GM23248 (cell line): ENCODE measurements around the gene TTI1. TPM values are rescaled to one million over a fixed set of nuclear protein-coding genes. Genes with fewer than 3 reads are reported as not detected.

ENCODE experiments used
- DNase-seq: peaks from one replicate; pipeline ENCODE4 v3.0.0-alpha.2; 2015
- H2AFZ ChIP-seq: fragments of 200-600 bp; sonication (generic); 2 replicates; pipeline ENCODE4 v1.6.1; 2016; ENCODE audit warnings: antibody characterized with exemption
- H3F3A ChIP-seq: fragments of 200-600 bp; sonication (generic); 2 replicates; pipeline ENCODE4 v1.6.1; 2016; ENCODE audit warnings: mild to moderate bottlenecking, antibody characterized with exemption, mixed run types; ENCODE audit not compliant: insufficient read depth
- H3K27ac ChIP-seq: fragments of 200-600 bp; sonication (generic); 2 replicates; pipeline ENCODE4 v1.5.1; 2016; ENCODE audit warnings: mild to moderate bottlenecking
- H3K27me3 ChIP-seq: fragments of 200-600 bp; sonication (generic); replicated peaks from 2 replicates; pipeline ENCODE4 v1.6.1; 2016; ENCODE audit warnings: mild to moderate bottlenecking; ENCODE audit not compliant: insufficient read depth
- H3K36me3 ChIP-seq: fragments of 200-600 bp; sonication (generic); 2 replicates; pipeline ENCODE4 v1.6.1; 2016; ENCODE audit warnings: low read depth, mild to moderate bottlenecking
- H3K4me1 ChIP-seq: fragments of 200-600 bp; sonication (generic); 2 replicates; pipeline ENCODE4 v1.6.1; 2016; ENCODE audit warnings: mild to moderate bottlenecking; ENCODE audit not compliant: insufficient read depth
- H3K4me2 ChIP-seq: fragments of 200-600 bp; sonication (generic); one replicate; pipeline ENCODE4 v1.6.1; 2016; ENCODE audit warnings: mild to moderate bottlenecking; ENCODE audit not compliant: unreplicated experiment
- H3K4me3 ChIP-seq: fragments of 200-600 bp; sonication (generic); 2 replicates; pipeline ENCODE4 v1.5.1; 2016; ENCODE audit warnings: mild to moderate bottlenecking
- H3K79me2 ChIP-seq: fragments of 200-600 bp; sonication (generic); 2 replicates; pipeline ENCODE4 v1.6.1; 2016; ENCODE audit warnings: mild to moderate bottlenecking; ENCODE audit not compliant: insufficient read depth
- H3K9ac ChIP-seq: fragments of 200-600 bp; sonication (generic); 2 replicates; pipeline ENCODE4 v1.6.1; 2016; ENCODE audit warnings: mild to moderate bottlenecking
- H3K9me2 ChIP-seq: fragments of 200-600 bp; sonication (generic); 2 replicates; pipeline ENCODE4 v1.6.1; 2016; ENCODE audit warnings: mixed run types, mild to moderate bottlenecking, moderate library complexity; ENCODE audit not compliant: insufficient read depth
- H3K9me3 ChIP-seq: fragments of 200-600 bp; sonication (generic); one replicate; pipeline ENCODE4 v1.6.1; 2017; ENCODE audit warnings: low read depth
- H4K20me1 ChIP-seq: fragments of 200-600 bp; sonication (generic); 2 replicates; pipeline ENCODE4 v1.6.0; 2016; ENCODE audit not compliant: insufficient read depth
- EZH2 ChIP-seq: fragments of 200-600 bp; sonication (generic); IDR thresholded peaks from 2 replicates; pipeline ENCODE4 v1.6.1; 2018; ENCODE audit warnings: antibody characterized with exemption, mild to moderate bottlenecking; ENCODE audit not compliant: insufficient read depth, poor library complexity, severe bottlenecking
- EZH2phosphoT487 ChIP-seq: fragments of 200-600 bp; sonication (generic); IDR thresholded peaks from 2 replicates; pipeline ENCODE4 v1.6.1; 2018; ENCODE audit warnings: antibody characterized with exemption, moderate library complexity, mild to moderate bottlenecking, low read depth; ENCODE audit not compliant: insufficient read depth
- WGBS, 2 experiments: methylation state at CpG; one replicate each; pipeline ENCODE4 v1.1.6; 2015 to 2017; ENCODE audit warnings: low lambda C conversion rate in 2 of 2, low coverage in 1 of 2; ENCODE audit errors: missing lambda C conversion rate in 2 of 2; 5-methylcytosine and 5-hydroxymethylcytosine counted together
- in situ Hi-C: fragments of 300-500 bp; cut with MboI; formaldehyde crosslinking; loops from 2 replicates; pipeline ENCODE4 v1.15.0; 2020
- polyA plus RNA-seq: library from polyadenylated mRNA; unstranded; fragments of >200 nt; fragmentation: Nextera tagmentation; extraction: Ambion mirVana; gene quantifications from 2 replicates; pipeline ENCODE4 v1.2.1, GENCODE V29; 2016
- total RNA-seq: library from RNA; depleted of rRNA; stranded (reverse); fragments of >200 nt; shearing (Covaris generic); gene quantifications from 2 replicates; pipeline ENCODE4 v1.2.3, GENCODE V29; 2014

The TTI1 gene
- total and polyA plus RNA-seq, 2 experiments from 2014 or later: 12.1 to 12.2 TPM

DNA sequence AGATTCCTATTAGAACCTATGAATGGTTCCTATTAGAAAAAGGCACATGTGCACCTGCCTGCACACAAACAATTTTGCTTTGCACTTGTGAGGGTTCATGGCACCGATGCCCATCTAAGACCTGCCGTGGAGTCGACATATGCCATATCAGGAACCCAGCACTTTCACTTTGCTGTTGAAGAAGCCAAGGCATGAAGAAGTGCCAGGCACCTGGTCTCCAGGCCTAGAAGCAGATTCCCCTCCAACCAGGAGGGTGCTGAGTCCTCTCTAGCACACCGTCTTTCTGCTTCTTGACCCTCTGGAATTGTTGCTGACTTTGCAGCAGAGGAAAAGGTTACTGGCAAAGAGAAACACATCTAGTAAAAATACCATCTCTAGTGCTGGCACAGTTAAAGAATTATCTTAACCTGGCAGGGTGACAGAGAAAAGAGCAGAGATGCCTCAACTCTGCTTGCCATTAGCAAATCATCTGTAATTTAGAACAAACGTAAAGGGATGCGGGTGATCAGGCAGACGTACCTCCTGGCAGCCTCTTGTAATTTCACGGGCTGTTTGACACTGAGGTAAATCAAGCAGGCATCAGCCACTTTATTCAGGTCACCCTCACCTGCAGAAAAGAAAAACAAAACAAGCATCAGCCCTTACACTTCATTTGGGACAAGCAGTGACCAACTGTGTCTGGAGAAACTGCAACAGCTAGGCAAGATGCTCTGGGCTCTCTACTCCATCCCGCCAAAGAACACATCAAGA lies 37.2 kb downstream of the TTI1 start:
- Histone ChIP-seq H3K9me3 (no peaks in the 10 kb centered on the region), H3K4me2 (no peak overlapping the region), H3K36me3 (peaks cover 11% of the 10 kb centered on the region; the same call in 1 of the 2 replicates), H3K4me1 (peaks cover 23% of the 10 kb centered on the region), H3K4me3 (no peak overlapping the region), H3K27me3 (no peaks in the 10 kb centered on the region), H3F3A (peaks cover 24% of the 10 kb centered on the region), H2AFZ (no peak overlapping the region), H3K79me2 (no peaks in the 10 kb centered on the region), H3K9ac (no peak overlapping the region), H3K27ac (no peak overlapping the region), H3K9me2 (no peaks in the 10 kb centered on the region), H4K20me1 (no peaks in the 10 kb centered on the region)
- in situ Hi-C loops: loop anchor here (5.0 to 25.0 kb wide), 2 partner anchors 429 to 734 kb away; partner anchors contain the start of gene GHRH
- TF ChIP-seq EZH2phosphoT487 (no peak), EZH2 (no peak)
- no peak for DNase-seq
- WGBS, 2 experiments: 93 to 96% methylated on average over 9 of the region's 9 CpGs

DNA sequence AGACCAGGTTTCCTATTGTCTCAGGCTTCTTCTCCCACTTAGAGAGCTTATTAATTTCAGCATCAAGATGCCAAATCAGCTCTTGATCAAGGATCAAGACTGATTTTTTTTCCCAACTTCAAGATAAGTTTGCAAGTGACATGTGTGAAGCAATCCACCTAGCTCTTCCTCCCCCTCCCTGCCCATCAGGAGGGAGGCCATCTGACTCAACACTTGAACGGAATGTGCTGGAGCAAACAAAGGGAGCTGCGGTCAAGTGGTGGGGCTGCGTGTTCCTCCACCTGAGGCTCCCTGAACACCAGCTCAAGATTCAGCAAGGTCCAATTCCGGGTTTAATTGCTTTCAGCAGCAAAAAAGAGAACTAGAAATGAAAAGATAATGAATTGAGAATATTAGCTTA lies 38.7 kb downstream of the TTI1 start:
- Histone ChIP-seq H3K4me1 (peaks cover 31% of the 10 kb centered on the region), H3K4me3 (no peak overlapping the region), H3K36me3 (peaks cover 11% of the 10 kb centered on the region; the same call in 1 of the 2 replicates), H3K27ac (no peak overlapping the region), H2AFZ (no peak overlapping the region), H4K20me1 (no peaks in the 10 kb centered on the region), H3K27me3 (no peaks in the 10 kb centered on the region), H3K4me2 (no peak overlapping the region), H3K9me3 (no peaks in the 10 kb centered on the region), H3K79me2 (no peaks in the 10 kb centered on the region), H3F3A (peaks cover 16% of the 10 kb centered on the region; the same call in 1 of the 2 replicates), H3K9ac (no peak overlapping the region), H3K9me2 (no peaks in the 10 kb centered on the region)
- WGBS, 2 experiments: 88 to 89% methylated on average over 4 of the region's 4 CpGs
- TF ChIP-seq EZH2phosphoT487: no peak
- DNase-seq: peak; percentile 18
- in situ Hi-C loops: loop anchor here (25.0 kb wide), 1 partner anchor 732 kb away; the partner anchor contains the start of gene GHRH

DNA sequence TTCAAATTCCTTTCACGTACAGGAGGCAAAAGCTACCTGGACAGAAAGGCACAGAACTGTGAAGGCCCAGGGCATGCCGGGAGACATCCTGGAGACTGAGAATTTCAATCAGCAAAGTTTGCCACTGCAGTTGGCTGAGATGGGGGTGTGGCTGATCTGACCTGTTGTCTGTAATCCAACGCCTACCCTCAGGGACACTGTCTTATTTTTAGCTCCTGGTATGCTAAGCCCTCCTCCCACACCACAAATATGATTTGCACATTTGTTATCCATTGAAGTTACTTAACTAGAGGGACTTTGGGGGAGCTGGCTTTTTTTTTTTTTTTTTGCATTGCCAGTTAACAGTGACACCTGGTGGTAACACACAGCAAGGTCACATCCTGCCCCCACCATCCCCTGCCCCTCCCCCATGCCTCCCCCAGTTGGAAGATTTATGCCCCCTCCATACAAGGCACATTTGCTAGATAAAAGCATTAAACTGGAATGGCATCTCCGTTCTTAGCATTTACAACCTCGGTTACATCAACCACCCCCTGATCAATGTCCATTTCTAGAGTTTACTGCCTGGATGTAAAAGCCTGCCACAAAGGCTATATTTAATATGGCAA lies 40.4 kb downstream of the TTI1 start:
- 44 to 50% methylated on average over 5 of the region's 5 CpGs for WGBS, 2 experiments
- H3K79me2 ChIP-seq: no peaks in the 10 kb centered on the region
- no peak for TF ChIP-seq EZH2phosphoT487
- TF ChIP-seq EZH2: no peak
- no peaks in the 10 kb centered on the region for H4K20me1 ChIP-seq
- H3K27ac ChIP-seq: no peak overlapping the region
- no peak overlapping the region for H3K4me3 ChIP-seq
- H3K9ac ChIP-seq: no peak overlapping the region; the same call in 1 of the 2 replicates
- H2AFZ ChIP-seq: no peak overlapping the region
- no peak overlapping the region for H3K4me2 ChIP-seq
- H3K9me2 ChIP-seq: no peaks in the 10 kb centered on the region
- in situ Hi-C loops: loop anchor here (25.0 kb wide), 1 partner anchor 731 kb away; the partner anchor contains the start of gene GHRH
- peaks cover 16% of the 10 kb centered on the region; the same call in 1 of the 2 replicates for H3F3A ChIP-seq
- DNase-seq: peak; percentile 77
- no peaks in the 10 kb centered on the region for H3K9me3 ChIP-seq
- H3K36me3 ChIP-seq: 0 out of 2 replicates have a peak, but pooled peaks cover 6% of the 10 kb centered on the region
- no peaks in the 10 kb centered on the region for H3K27me3 ChIP-seq
- H3K4me1 ChIP-seq: peaks cover 31% of the 10 kb centered on the region

DNA sequence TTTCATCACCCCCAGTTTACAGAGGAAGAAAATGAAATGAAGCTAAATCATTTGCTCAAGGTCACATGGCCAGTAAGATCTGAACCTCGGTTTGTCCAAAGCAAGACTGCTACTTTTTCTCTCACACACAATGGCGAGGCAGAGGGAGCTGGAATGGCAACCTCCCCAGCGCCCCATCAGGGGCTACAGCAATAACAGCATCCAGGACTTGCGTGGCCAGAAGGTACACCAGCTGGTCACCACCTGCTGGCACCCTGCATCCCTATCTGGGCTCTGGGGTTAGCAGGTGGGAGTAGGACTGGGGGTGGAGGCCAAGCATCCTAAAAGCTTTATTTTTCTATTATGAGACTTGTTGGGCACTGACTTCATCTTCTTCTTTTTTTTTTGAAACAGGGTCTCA lies 41.3 kb downstream of the TTI1 start:
- Histone ChIP-seq H3K27me3 (no peaks in the 10 kb centered on the region), H3K9me2 (no peaks in the 10 kb centered on the region), H3K9ac (no peak overlapping the region), H3K4me3 (no peak overlapping the region), H3K9me3 (no peaks in the 10 kb centered on the region), H4K20me1 (no peaks in the 10 kb centered on the region), H3K27ac (no peak overlapping the region), H3F3A (peaks cover 16% of the 10 kb centered on the region; the same call in 1 of the 2 replicates), H3K4me2 (no peak overlapping the region), H2AFZ (no peak overlapping the region), H3K79me2 (no peaks in the 10 kb centered on the region), H3K4me1 (peaks cover 31% of the 10 kb centered on the region), H3K36me3 (0 out of 2 replicates have a peak, but pooled peaks cover 6% of the 10 kb centered on the region)
- TF ChIP-seq EZH2: no peak
- no peak for TF ChIP-seq EZH2phosphoT487
- in situ Hi-C loops: loop anchor here (25.0 kb wide), 1 partner anchor 730 kb away; the partner anchor contains the start of gene GHRH
- DNase-seq: no peak
- 91 to 98% methylated on average over 4 of the region's 4 CpGs for WGBS, 2 experiments
